NCI-H146 treated with DMSO at 0.1 percent for 48 hours (cell line): ENCODE measurements around the gene CCDC57.
"Not testable (repeated sequence)": the region's sequence is repeated elsewhere in the genome, so short reads cannot be mapped to it uniquely, and the experiment has no call there.

Experiments
- DNase-seq: peaks from one replicate; lab custom pipeline; 2025; ENCODE audit not compliant: unreplicated experiment; lab: John Stamatoyannopoulos, UW

Gene CCDC57

GRCh38 chr17:82212331-82213250 is at the start of gene CCDC57:
TSS of gene CCDC57 (minus strand) at chr17:82212842. CDS start at chr17:82201944, 10,898 bp downstream.
- DNase-seq, result no peak

- DNase-seq, result no peak
These were observed 49.7 kb upstream of the CCDC57 start for GRCh38 chr17:82262344-82262743.

- not testable (repeated sequence) for DNase-seq
These were observed 47.6 kb upstream of the CCDC57 start for GRCh38 chr17:82259972-82260961.

- DNase-seq, result no peak
These were observed 45.9 kb upstream of the CCDC57 start for GRCh38 chr17:82258555-82258954.

GRCh38 chr17:82257473-82257872 is 44.8 kb upstream of the CCDC57 start:
- no peak for DNase-seq

- DNase-seq, result no peak
These were observed 43.7 kb upstream of the CCDC57 start for GRCh38 chr17:82256242-82256885.

GRCh38 chr17:82255402-82255972 is 42.8 kb upstream of the CCDC57 start:
- no peak for DNase-seq

- DNase-seq, result not testable (repeated sequence)
These were observed 42.1 kb upstream of the CCDC57 start for GRCh38 chr17:82254746-82255145.

- DNase-seq, result not testable (repeated sequence)
These were observed 41.5 kb upstream of the CCDC57 start for GRCh38 chr17:82254096-82254495.

- no peak for DNase-seq
These were observed 40.5 kb upstream of the CCDC57 start for GRCh38 chr17:82253179-82253544.

GRCh38 chr17:82252511-82253178 is 40.0 kb upstream of the CCDC57 start:
- DNase-seq, result no peak

GRCh38 chr17:82250868-82251500 is 38.3 kb upstream of the CCDC57 start:
- DNase-seq, result no peak

- no peak for DNase-seq
These were observed 37.4 kb upstream of the CCDC57 start for GRCh38 chr17:82249896-82250581.

GRCh38 chr17:82248815-82249674 is 36.4 kb upstream of the CCDC57 start:
- no peak for DNase-seq

- no peak for DNase-seq
These were observed 35.4 kb upstream of the CCDC57 start for GRCh38 chr17:82247856-82248671.

GRCh38 chr17:82247182-82247823 is 34.7 kb upstream of the CCDC57 start:
- DNase-seq, result no peak
